22Rv1 (cell line): ENCODE data around the gene NDNF.

Source experiments
- ZFX ChIP-seq: fragments of 450-650 bp; IDR thresholded peaks from 2 replicates; pipeline ENCODE4 v1.6.1; 2017; ENCODE audit warnings: antibody characterized with exemption, borderline replicate concordance
- TF ChIP-seq, protein P1 (sequence below): fragments of 450-650 bp; IDR thresholded peaks from 2 replicates; pipeline ENCODE4 v1.5.1; 2017; ENCODE audit warnings: mild to moderate bottlenecking

GRCh38 chr4:121077496-121077895, 5.2 kb upstream of the NDNF start:
- TF ChIP-seq, protein P1, sequence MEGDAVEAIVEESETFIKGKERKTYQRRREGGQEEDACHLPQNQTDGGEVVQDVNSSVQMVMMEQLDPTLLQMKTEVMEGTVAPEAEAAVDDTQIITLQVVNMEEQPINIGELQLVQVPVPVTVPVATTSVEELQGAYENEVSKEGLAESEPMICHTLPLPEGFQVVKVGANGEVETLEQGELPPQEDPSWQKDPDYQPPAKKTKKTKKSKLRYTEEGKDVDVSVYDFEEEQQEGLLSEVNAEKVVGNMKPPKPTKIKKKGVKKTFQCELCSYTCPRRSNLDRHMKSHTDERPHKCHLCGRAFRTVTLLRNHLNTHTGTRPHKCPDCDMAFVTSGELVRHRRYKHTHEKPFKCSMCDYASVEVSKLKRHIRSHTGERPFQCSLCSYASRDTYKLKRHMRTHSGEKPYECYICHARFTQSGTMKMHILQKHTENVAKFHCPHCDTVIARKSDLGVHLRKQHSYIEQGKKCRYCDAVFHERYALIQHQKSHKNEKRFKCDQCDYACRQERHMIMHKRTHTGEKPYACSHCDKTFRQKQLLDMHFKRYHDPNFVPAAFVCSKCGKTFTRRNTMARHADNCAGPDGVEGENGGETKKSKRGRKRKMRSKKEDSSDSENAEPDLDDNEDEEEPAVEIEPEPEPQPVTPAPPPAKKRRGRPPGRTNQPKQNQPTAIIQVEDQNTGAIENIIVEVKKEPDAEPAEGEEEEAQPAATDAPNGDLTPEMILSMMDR, result no peak
- TF ChIP-seq ZFX, result no peak
